ENCODE measurements around the gene PCCA. TPM values are rescaled to one million over a fixed set of nuclear protein-coding genes. Genes with fewer than 3 reads are reported as not detected.

Gene PCCA
- total and polyA plus RNA-seq, 2 of the 13 experiments (the other 11 are each of a cell fraction or from before 2014, with no cell fraction given), result 15.0 to 32.2 TPM

DNA sequence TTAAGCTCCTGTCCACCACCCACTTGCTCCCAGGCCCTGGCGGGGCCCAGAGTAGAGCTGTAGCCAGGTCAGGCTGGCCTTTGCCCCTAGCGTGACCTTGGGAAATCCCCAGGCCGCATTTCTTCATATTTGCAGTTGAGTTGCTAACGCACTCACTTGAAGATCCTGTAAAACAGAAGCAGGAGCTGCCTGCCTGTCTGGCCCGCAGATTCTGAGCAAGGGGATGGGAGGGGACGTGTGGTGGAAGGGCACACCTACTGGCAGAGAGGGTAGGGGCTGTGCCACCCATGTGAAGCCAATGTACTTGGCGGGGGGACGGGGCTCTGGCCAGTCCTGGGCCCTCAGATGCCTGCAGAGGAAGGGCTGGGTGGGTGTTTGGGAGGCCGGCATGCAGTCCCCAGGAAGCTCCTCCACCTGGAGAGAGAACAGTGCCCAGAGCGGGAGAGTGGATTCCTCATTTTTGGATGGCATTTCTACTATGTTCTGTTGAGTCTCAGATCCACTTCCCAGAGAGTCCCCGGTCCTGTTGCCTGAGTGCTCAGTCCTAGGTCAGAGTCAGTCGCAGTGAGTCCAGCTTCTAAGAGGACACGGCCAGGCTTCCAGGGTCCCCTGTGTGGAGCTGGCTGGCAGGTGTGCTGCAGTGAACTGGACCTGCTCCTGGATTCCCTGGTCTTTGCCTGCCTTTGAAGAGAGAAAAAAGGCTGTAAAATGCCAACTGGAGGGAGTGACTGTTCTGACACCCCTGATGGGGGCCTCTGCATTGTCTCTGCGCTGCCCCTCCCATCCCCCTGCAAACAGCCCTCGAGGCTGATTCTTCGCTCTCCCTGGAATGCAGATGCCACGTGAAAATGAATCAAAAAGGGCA is 436.8 kb downstream of the PCCA start (continued):
- TF ChIP-seq, protein P1, sequence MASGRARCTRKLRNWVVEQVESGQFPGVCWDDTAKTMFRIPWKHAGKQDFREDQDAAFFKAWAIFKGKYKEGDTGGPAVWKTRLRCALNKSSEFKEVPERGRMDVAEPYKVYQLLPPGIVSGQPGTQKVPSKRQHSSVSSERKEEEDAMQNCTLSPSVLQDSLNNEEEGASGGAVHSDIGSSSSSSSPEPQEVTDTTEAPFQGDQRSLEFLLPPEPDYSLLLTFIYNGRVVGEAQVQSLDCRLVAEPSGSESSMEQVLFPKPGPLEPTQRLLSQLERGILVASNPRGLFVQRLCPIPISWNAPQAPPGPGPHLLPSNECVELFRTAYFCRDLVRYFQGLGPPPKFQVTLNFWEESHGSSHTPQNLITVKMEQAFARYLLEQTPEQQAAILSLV (CRISPR knock-in tag; IDR thresholded peaks at IDR 0.05; ENCODE audit: borderline replicate concordance), result no peak
- peak; percentile 72 for TF ChIP-seq NR2C2 (CRISPR knock-in tag; IDR thresholded peaks at IDR 0.05; ENCODE audit: borderline replicate concordance)
- no peak for TF ChIP-seq PRMT3 (CRISPR knock-in tag; IDR thresholded peaks at IDR 0.05; ENCODE audit: borderline replicate concordance, low read depth)
- no peak for TF ChIP-seq PAWR (CRISPR knock-in tag; IDR thresholded peaks at IDR 0.05; ENCODE audit: borderline replicate concordance)
- TF ChIP-seq, protein P2, sequence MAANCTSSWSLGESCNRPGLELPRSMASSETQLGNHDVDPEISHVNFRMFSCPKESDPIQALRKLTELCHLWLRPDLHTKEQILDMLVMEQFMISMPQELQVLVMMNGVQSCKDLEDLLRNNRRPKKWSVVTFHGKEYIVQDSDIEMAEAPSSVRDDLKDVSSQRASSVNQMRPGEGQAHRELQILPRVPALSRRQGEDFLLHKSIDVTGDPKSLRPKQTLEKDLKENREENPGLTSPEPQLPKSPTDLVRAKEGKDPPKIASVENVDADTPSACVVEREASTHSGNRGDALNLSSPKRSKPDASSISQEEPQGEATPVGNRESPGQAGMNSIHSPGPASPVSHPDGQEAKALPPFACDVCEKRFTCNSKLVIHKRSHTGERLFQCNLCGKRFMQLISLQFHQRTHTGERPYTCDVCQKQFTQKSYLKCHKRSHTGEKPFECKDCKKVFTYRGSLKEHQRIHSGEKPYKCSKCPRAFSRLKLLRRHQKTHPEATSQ (CRISPR knock-in tag; IDR thresholded peaks at IDR 0.05; ENCODE audit: borderline replicate concordance), result no peak
- TF ChIP-seq ZNF343 (CRISPR knock-in tag; IDR thresholded peaks at IDR 0.05), result no peak
- no peak for TF ChIP-seq TBP (CRISPR knock-in tag; IDR thresholded peaks at IDR 0.05)
- TF ChIP-seq, protein P3, sequence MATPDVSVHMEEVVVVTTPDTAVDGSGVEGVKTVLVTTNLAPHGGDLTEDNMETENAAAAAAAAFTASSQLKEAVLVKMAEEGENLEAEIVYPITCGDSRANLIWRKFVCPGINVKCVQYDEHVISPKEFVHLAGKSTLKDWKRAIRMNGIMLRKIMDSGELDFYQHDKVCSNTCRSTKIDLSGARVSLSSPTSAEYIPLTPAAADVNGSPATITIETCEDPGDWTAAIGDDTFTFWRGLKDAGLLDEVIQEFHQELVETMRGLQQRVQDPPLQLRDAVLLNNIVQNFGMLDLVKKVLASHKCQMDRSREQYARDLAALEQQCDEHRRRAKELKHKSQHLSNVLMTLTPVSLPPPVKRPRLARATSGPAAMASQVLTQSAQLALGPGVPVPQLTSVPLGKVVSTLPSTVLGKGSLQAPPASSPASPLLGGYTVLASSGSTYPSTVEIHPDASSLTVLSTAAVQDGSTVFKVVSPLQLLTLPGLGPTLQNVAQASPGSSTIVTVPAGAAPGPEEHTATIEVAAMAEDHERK (CRISPR knock-in tag; IDR thresholded peaks at IDR 0.05; ENCODE audit: low read depth), result no peak
- no peak for TF ChIP-seq MTA3 (CRISPR knock-in tag; IDR thresholded peaks at IDR 0.05)
- TF ChIP-seq, protein P4, sequence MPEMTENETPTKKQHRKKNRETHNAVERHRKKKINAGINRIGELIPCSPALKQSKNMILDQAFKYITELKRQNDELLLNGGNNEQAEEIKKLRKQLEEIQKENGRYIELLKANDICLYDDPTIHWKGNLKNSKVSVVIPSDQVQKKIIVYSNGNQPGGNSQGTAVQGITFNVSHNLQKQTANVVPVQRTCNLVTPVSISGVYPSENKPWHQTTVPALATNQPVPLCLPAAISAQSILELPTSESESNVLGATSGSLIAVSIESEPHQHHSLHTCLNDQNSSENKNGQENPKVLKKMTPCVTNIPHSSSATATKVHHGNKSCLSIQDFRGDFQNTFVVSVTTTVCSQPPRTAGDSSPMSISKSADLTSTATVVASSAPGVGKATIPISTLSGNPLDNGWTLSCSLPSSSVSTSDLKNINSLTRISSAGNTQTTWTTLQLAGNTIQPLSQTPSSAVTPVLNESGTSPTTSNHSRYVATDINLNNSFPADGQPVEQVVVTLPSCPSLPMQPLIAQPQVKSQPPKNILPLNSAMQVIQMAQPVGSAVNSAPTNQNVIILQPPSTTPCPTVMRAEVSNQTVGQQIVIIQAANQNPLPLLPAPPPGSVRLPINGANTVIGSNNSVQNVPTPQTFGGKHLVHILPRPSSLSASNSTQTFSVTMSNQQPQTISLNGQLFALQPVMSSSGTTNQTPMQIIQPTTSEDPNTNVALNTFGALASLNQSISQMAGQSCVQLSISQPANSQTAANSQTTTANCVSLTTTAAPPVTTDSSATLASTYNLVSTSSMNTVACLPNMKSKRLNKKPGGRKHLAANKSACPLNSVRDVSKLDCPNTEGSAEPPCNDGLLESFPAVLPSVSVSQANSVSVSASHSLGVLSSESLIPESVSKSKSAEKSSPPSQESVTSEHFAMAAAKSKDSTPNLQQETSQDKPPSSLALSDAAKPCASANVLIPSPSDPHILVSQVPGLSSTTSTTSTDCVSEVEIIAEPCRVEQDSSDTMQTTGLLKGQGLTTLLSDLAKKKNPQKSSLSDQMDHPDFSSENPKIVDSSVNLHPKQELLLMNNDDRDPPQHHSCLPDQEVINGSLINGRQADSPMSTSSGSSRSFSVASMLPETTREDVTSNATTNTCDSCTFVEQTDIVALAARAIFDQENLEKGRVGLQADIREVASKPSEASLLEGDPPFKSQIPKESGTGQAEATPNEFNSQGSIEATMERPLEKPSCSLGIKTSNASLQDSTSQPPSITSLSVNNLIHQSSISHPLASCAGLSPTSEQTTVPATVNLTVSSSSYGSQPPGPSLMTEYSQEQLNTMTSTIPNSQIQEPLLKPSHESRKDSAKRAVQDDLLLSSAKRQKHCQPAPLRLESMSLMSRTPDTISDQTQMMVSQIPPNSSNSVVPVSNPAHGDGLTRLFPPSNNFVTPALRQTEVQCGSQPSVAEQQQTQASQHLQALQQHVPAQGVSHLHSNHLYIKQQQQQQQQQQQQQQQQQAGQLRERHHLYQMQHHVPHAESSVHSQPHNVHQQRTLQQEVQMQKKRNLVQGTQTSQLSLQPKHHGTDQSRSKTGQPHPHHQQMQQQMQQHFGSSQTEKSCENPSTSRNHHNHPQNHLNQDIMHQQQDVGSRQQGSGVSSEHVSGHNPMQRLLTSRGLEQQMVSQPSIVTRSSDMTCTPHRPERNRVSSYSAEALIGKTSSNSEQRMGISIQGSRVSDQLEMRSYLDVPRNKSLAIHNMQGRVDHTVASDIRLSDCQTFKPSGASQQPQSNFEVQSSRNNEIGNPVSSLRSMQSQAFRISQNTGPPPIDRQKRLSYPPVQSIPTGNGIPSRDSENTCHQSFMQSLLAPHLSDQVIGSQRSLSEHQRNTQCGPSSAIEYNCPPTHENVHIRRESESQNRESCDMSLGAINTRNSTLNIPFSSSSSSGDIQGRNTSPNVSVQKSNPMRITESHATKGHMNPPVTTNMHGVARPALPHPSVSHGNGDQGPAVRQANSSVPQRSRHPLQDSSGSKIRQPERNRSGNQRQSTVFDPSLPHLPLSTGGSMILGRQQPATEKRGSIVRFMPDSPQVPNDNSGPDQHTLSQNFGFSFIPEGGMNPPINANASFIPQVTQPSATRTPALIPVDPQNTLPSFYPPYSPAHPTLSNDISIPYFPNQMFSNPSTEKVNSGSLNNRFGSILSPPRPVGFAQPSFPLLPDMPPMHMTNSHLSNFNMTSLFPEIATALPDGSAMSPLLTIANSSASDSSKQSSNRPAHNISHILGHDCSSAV (CRISPR knock-in tag; IDR thresholded peaks at IDR 0.05; ENCODE audit: borderline replicate concordance), result no peak
- no peak for TF ChIP-seq SAP130 (CRISPR knock-in tag; IDR thresholded peaks at IDR 0.05; ENCODE audit: low read depth)
- TF ChIP-seq GATA4 (IDR thresholded peaks at IDR 0.05; ENCODE audit: borderline replicate concordance, low read depth), result no peak
- TF ChIP-seq SNAPC2 (CRISPR knock-in tag; IDR thresholded peaks at IDR 0.05), result no peak
- no peak for TF ChIP-seq ZNF883 (CRISPR knock-in tag; IDR thresholded peaks at IDR 0.05; ENCODE audit: not compliant biosample characterization)
- no peak for TF ChIP-seq HNRNPUL1 (IDR thresholded peaks at IDR 0.05; ENCODE audit: low read depth, low read length)
- peak; percentile 35 for TF ChIP-seq XRCC5 (optimal IDR thresholded peaks at IDR 0.05; ENCODE audit: low read length)
- no peak for TF ChIP-seq ZNF674 (CRISPR knock-in tag; IDR thresholded peaks at IDR 0.05; ENCODE audit: low read depth)
